Ishikawa (cell line): ENCODE results near the gene ZNF628.
A peak's percentile ranks its signal among the peaks of the same experiment; 100 is the strongest.

Experiments
- CEBPB ChIP-seq: IDR thresholded peaks from 2 replicates; pipeline ENCODE4 v1.6.1; 2012
- CREB1 ChIP-seq: IDR thresholded peaks from 2 replicates; pipeline ENCODE4 v1.6.1; 2012; ENCODE audit warnings: low read depth
- EGR1 ChIP-seq: IDR thresholded peaks from 2 replicates; pipeline ENCODE4 v1.6.1; 2012
- EP300 ChIP-seq: IDR thresholded peaks from 2 replicates; pipeline ENCODE4 v1.6.1; 2012; ENCODE audit warnings: borderline replicate concordance
- FOXM1 ChIP-seq: IDR thresholded peaks from 2 replicates; pipeline ENCODE4 v1.6.1; 2012; ENCODE audit warnings: low read depth, borderline replicate concordance
- MAX ChIP-seq: IDR thresholded peaks from 2 replicates; pipeline ENCODE4 v1.6.1; 2012
- NFIC ChIP-seq: IDR thresholded peaks from 2 replicates; pipeline ENCODE4 v1.6.1; 2012
- RAD21 ChIP-seq: IDR thresholded peaks from 2 replicates; pipeline ENCODE4 v1.6.1; 2012; ENCODE audit warnings: low read depth
- REST ChIP-seq: IDR thresholded peaks from 2 replicates; pipeline ENCODE4 v1.6.1; 2012; ENCODE audit warnings: low read depth, mild to moderate bottlenecking
- TAF1 ChIP-seq: IDR thresholded peaks from 2 replicates; pipeline ENCODE4 v1.6.1; 2012; ENCODE audit warnings: low read depth, mild to moderate bottlenecking
- TCF12 ChIP-seq: IDR thresholded peaks from 2 replicates; pipeline ENCODE4 v1.6.1; 2012; ENCODE audit warnings: low read depth
- TEAD4 ChIP-seq: IDR thresholded peaks from 2 replicates; pipeline ENCODE4 v1.6.1; 2012
- USF1 ChIP-seq: IDR thresholded peaks from 2 replicates; pipeline ENCODE4 v1.6.1; 2012
- YY1 ChIP-seq: IDR thresholded peaks from 2 replicates; pipeline ENCODE4 v1.6.1; 2012; ENCODE audit warnings: low read depth
- ZBTB7A ChIP-seq: IDR thresholded peaks from 2 replicates; pipeline ENCODE4 v1.6.1; 2012; ENCODE audit warnings: low read depth

The ZNF628 gene

GRCh38 chr19:55446060-55446459, 30.4 kb upstream of the ZNF628 start:
- no peak for TF ChIP-seq TEAD4
- TF ChIP-seq EGR1: no peak
- no peak for TF ChIP-seq FOXM1
- no peak for TF ChIP-seq EP300

- TF ChIP-seq USF1: peak; percentile 64
- 0 out of 2 replicates have a peak, but pooled peaks have one; percentile 17 for TF ChIP-seq YY1
- no peak for TF ChIP-seq FOXM1
- peak; percentile 38; the same call in 1 of the 2 replicates for TF ChIP-seq CEBPB
- no peak for TF ChIP-seq CREB1
- TF ChIP-seq EGR1: no peak
- peak; percentile 83 for TF ChIP-seq MAX
- TF ChIP-seq ZBTB7A: no peak
- no peak for TF ChIP-seq REST
- peak; percentile 45; the same call in 1 of the 2 replicates for TF ChIP-seq EP300
- TF ChIP-seq TCF12: peak; percentile 33; the same call in 1 of the 2 replicates
- TF ChIP-seq TEAD4: peak; percentile 52; the same call in 1 of the 2 replicates
- no peak for TF ChIP-seq TAF1
- TF ChIP-seq RAD21: no peak
- peak; percentile 95 for TF ChIP-seq NFIC
Measured at GRCh38 chr19:55447421-55448174, 28.8 kb upstream of the ZNF628 start.

GRCh38 chr19:55449469-55449868, 26.9 kb upstream of the ZNF628 start:
- no peak for TF ChIP-seq TAF1
- TF ChIP-seq RAD21: no peak
- TF ChIP-seq EP300: no peak
- TF ChIP-seq CEBPB: no peak
- TF ChIP-seq NFIC: no peak
- TF ChIP-seq TCF12: no peak

- no peak for TF ChIP-seq EGR1
- TF ChIP-seq EP300: no peak
- TF ChIP-seq YY1: no peak
- no peak for TF ChIP-seq CEBPB
Measured at GRCh38 chr19:55451163-55451964, 25.1 kb upstream of the ZNF628 start.

GRCh38 chr19:55451965-55452748, 24.3 kb upstream of the ZNF628 start:
- no peak for TF ChIP-seq TAF1
- peak; percentile 10; the same call in 1 of the 2 replicates for TF ChIP-seq TCF12
- no peak for TF ChIP-seq REST
- TF ChIP-seq ZBTB7A: peak; percentile 65

GRCh38 chr19:55452749-55453346, 23.6 kb upstream of the ZNF628 start:
- TF ChIP-seq EP300 (0 out of 2 replicates have a peak, but pooled peaks have one; percentile 5), ZBTB7A (peak; percentile 25), YY1 (no peak)
